LHCN-M2 (cell line): Measurements from ENCODE around the gene PABPN1. TPM values are rescaled to one million over a fixed set of nuclear protein-coding genes. Genes with fewer than 3 reads are reported as not detected.

ENCODE experiments used
- total RNA-seq: library from RNA; depleted of rRNA; stranded (reverse); fragments of >200 nt; gene quantifications from 2 replicates; pipeline ENCODE4 v1.2.3, GENCODE V29; 2014; rRNA removed

Gene PABPN1
- total RNA-seq, 1 experiment from 2014 or later = 92.7 TPM

Other genes with a start within 250 kb of the PABPN1 start
- gene ACIN1, start 226.3 kb upstream of the PABPN1 start, total RNA-seq = 78.7 and 106 TPM in 2 replicates
- gene C14orf119, start 226.0 kb upstream of the PABPN1 start, total RNA-seq = 41.9 and 47.0 TPM in 2 replicates
- gene CIROP, start 216.5 kb upstream of the PABPN1 start, total RNA-seq = not detected in 2 replicates
- 0.11 TPM in 1 of 2 replicates, not detected in the other for gene CEBPE, start 202.2 kb upstream of the PABPN1 start, total RNA-seq
- 2.4 and 3.4 TPM in 2 replicates for gene SLC7A8, start 137.8 kb upstream of the PABPN1 start, total RNA-seq
- gene RNF212B, start 83.5 kb upstream of the PABPN1 start, total RNA-seq = not detected in 2 replicates
- 5.7 and 7.1 TPM in 2 replicates for gene HOMEZ, start 35.3 kb upstream of the PABPN1 start, total RNA-seq
- 2.9 and 5.0 TPM in 2 replicates for gene PPP1R3E, start 18.6 kb upstream of the PABPN1 start, total RNA-seq
- 17.3 and 20.4 TPM in 2 replicates for gene BCL2L2, start 14.6 kb upstream of the PABPN1 start, total RNA-seq
- gene SLC22A17, start 31.4 kb downstream of the PABPN1 start, total RNA-seq = 13.5 and 16.0 TPM in 2 replicates
- gene EFS, start 43.7 kb downstream of the PABPN1 start, total RNA-seq = not detected in 2 replicates
- not detected in 2 replicates for gene IL25, start 51.4 kb downstream of the PABPN1 start, total RNA-seq
- gene CMTM5, start 55.6 kb downstream of the PABPN1 start, total RNA-seq = not detected in 2 replicates
- gene MYH6, start 86.8 kb downstream of the PABPN1 start, total RNA-seq = not detected in 2 replicates
- 0.06 and 0.17 TPM in 2 replicates for gene MYH7, start 114.2 kb downstream of the PABPN1 start, total RNA-seq
- gene NGDN, start 148.2 kb downstream of the PABPN1 start, total RNA-seq = 37.1 and 41.3 TPM in 2 replicates
- gene ZFHX2, start 230.3 kb downstream of the PABPN1 start, total RNA-seq = 0.29 and 0.32 TPM in 2 replicates
- 17.4 and 25.6 TPM in 2 replicates for gene THTPA, start 234.8 kb downstream of the PABPN1 start, total RNA-seq
- 9.2 and 11.7 TPM in 2 replicates for gene AP1G2, start 246.3 kb downstream of the PABPN1 start, total RNA-seq